K562 (cell line): ENCODE measurements around the gene NEUROD2.

Source experiments
- BHLHE40 ChIP-seq: IDR thresholded peaks from 2 replicates; pipeline ENCODE4 v1.6.1; 2011; ENCODE audit warnings: low read length, improper control_type of control experiment
- GTF2F1 ChIP-seq: IDR thresholded peaks from 2 replicates; pipeline ENCODE4 v1.6.1; 2011; ENCODE audit warnings: low read depth, low read length, improper control_type of control experiment
- LEF1 ChIP-seq: fragments of 450-650 bp; IDR thresholded peaks from 2 replicates; pipeline ENCODE4 v1.6.1; 2016; ENCODE audit warnings: mild to moderate bottlenecking
- MAZ ChIP-seq, 2 experiments: fragments of 450-650 bp in 1 of 2; sonication (generic) in 1 of 2; formaldehyde crosslinking; IDR thresholded peaks in 1 of 2; conservative IDR thresholded peaks in 1 of 2; 2 replicates each; pipeline versions ENCODE4 v1.4.0 to v1.5.0; 2020; ENCODE audit warnings: mild to moderate bottlenecking in 1 of 2, missing genetic modification reagents in 1 of 2
- PATZ1 ChIP-seq: fragments of 250-450 bp; sonication (Bioruptor Pico); IDR thresholded peaks from 2 replicates; pipeline ENCODE4 v1.5.0; 2020; ENCODE audit warnings: mild to moderate bottlenecking, borderline replicate concordance
- RAD21 ChIP-seq, 2 experiments: fragments of 250-450 bp in 1 of 2; fragments of 450-650 bp in 1 of 2; sonication (Bioruptor Pico) in 1 of 2; formaldehyde crosslinking in 1 of 2; IDR thresholded peaks in 1 of 2; conservative IDR thresholded peaks in 1 of 2; 2 replicates each; pipeline versions ENCODE4 v1.4.0 to v1.8.0; 2020 to 2022; ENCODE audit warnings: mild to moderate bottlenecking in 2 of 2, moderate library complexity in 1 of 2
- ZNF280A ChIP-seq: fragments of 450-650 bp; IDR thresholded peaks from 2 replicates; pipeline ENCODE4 v1.6.1; 2018; ENCODE audit warnings: mild to moderate bottlenecking, low read depth; ENCODE audit not compliant: partially characterized antibody
- TF ChIP-seq, protein P1 (sequence below): sonication (generic); formaldehyde crosslinking; IDR thresholded peaks from 2 replicates; pipeline ENCODE4 v1.8.0; 2023; ENCODE audit warnings: mild to moderate bottlenecking, missing genetic modification reagents
- TF ChIP-seq, protein P2 (sequence below), 3 experiments: IDR thresholded peaks in 2 of 3; conservative IDR thresholded peaks in 1 of 3; 2 replicates each; pipeline ENCODE4 v1.5.1; 2011 to 2012; ENCODE audit warnings: low read length in 3 of 3, mild to moderate bottlenecking in 3 of 3, control low read depth in 2 of 3, improper control_type of control experiment in 1 of 3, inconsistent platforms in 1 of 3, low read depth in 1 of 3, mixed read lengths in 1 of 3, moderate library complexity in 1 of 3; ENCODE audit not compliant: insufficient read depth in 2 of 3

- TF ChIP-seq GTF2F1 (no peak), LEF1 (no peak), MAZ (CRISPR knock-in tag; conservative IDR thresholded peaks at IDR 0.05 in 1 of 2, IDR thresholded peaks at IDR 0.05 in 1 of 2) (no peak), PATZ1 (no peak), ZNF280A (no peak), RAD21 (CRISPR knock-in tag; conservative IDR thresholded peaks at IDR 0.05 in 1 of 2, IDR thresholded peaks at IDR 0.05 in 1 of 2) (no peak), BHLHE40 (no peak)
- TF ChIP-seq, protein P1, sequence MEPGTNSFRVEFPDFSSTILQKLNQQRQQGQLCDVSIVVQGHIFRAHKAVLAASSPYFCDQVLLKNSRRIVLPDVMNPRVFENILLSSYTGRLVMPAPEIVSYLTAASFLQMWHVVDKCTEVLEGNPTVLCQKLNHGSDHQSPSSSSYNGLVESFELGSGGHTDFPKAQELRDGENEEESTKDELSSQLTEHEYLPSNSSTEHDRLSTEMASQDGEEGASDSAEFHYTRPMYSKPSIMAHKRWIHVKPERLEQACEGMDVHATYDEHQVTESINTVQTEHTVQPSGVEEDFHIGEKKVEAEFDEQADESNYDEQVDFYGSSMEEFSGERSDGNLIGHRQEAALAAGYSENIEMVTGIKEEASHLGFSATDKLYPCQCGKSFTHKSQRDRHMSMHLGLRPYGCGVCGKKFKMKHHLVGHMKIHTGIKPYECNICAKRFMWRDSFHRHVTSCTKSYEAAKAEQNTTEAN (CRISPR knock-in tag) = no peak
- TF ChIP-seq, protein P2, sequence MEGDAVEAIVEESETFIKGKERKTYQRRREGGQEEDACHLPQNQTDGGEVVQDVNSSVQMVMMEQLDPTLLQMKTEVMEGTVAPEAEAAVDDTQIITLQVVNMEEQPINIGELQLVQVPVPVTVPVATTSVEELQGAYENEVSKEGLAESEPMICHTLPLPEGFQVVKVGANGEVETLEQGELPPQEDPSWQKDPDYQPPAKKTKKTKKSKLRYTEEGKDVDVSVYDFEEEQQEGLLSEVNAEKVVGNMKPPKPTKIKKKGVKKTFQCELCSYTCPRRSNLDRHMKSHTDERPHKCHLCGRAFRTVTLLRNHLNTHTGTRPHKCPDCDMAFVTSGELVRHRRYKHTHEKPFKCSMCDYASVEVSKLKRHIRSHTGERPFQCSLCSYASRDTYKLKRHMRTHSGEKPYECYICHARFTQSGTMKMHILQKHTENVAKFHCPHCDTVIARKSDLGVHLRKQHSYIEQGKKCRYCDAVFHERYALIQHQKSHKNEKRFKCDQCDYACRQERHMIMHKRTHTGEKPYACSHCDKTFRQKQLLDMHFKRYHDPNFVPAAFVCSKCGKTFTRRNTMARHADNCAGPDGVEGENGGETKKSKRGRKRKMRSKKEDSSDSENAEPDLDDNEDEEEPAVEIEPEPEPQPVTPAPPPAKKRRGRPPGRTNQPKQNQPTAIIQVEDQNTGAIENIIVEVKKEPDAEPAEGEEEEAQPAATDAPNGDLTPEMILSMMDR (IDR thresholded peaks at IDR 0.05 in 2 of 3, conservative IDR thresholded peaks at IDR 0.05 in 1 of 3; ENCODE audit: insufficient read depth in 2 of 3, low read depth in 1 of 3, low read length in 3 of 3) = no peak
Observed at GRCh38 chr17:39595928-39596510, 11.7 kb downstream of the NEUROD2 start.
